GM23248 (cell line): Measurements from ENCODE around the gene ICAM1. TPM values are rescaled to one million over a fixed set of nuclear protein-coding genes. Genes with fewer than 3 reads are reported as not detected.

Source experiments
- DNase-seq: peaks from one replicate; pipeline ENCODE4 v3.0.0-alpha.2; 2015
- H2AFZ ChIP-seq: fragments of 200-600 bp; sonication (generic); 2 replicates; pipeline ENCODE4 v1.6.1; 2016; ENCODE audit warnings: antibody characterized with exemption
- H3F3A ChIP-seq: fragments of 200-600 bp; sonication (generic); 2 replicates; pipeline ENCODE4 v1.6.1; 2016; ENCODE audit warnings: mild to moderate bottlenecking, antibody characterized with exemption, mixed run types; ENCODE audit not compliant: insufficient read depth
- H3K27ac ChIP-seq: fragments of 200-600 bp; sonication (generic); 2 replicates; pipeline ENCODE4 v1.5.1; 2016; ENCODE audit warnings: mild to moderate bottlenecking
- H3K27me3 ChIP-seq: fragments of 200-600 bp; sonication (generic); replicated peaks from 2 replicates; pipeline ENCODE4 v1.6.1; 2016; ENCODE audit warnings: mild to moderate bottlenecking; ENCODE audit not compliant: insufficient read depth
- H3K36me3 ChIP-seq: fragments of 200-600 bp; sonication (generic); 2 replicates; pipeline ENCODE4 v1.6.1; 2016; ENCODE audit warnings: low read depth, mild to moderate bottlenecking
- H3K4me1 ChIP-seq: fragments of 200-600 bp; sonication (generic); 2 replicates; pipeline ENCODE4 v1.6.1; 2016; ENCODE audit warnings: mild to moderate bottlenecking; ENCODE audit not compliant: insufficient read depth
- H3K4me2 ChIP-seq: fragments of 200-600 bp; sonication (generic); one replicate; pipeline ENCODE4 v1.6.1; 2016; ENCODE audit warnings: mild to moderate bottlenecking; ENCODE audit not compliant: unreplicated experiment
- H3K4me3 ChIP-seq: fragments of 200-600 bp; sonication (generic); 2 replicates; pipeline ENCODE4 v1.5.1; 2016; ENCODE audit warnings: mild to moderate bottlenecking
- H3K79me2 ChIP-seq: fragments of 200-600 bp; sonication (generic); 2 replicates; pipeline ENCODE4 v1.6.1; 2016; ENCODE audit warnings: mild to moderate bottlenecking; ENCODE audit not compliant: insufficient read depth
- H3K9ac ChIP-seq: fragments of 200-600 bp; sonication (generic); 2 replicates; pipeline ENCODE4 v1.6.1; 2016; ENCODE audit warnings: mild to moderate bottlenecking
- H3K9me2 ChIP-seq: fragments of 200-600 bp; sonication (generic); 2 replicates; pipeline ENCODE4 v1.6.1; 2016; ENCODE audit warnings: mixed run types, mild to moderate bottlenecking, moderate library complexity; ENCODE audit not compliant: insufficient read depth
- H3K9me3 ChIP-seq: fragments of 200-600 bp; sonication (generic); one replicate; pipeline ENCODE4 v1.6.1; 2017; ENCODE audit warnings: low read depth
- H4K20me1 ChIP-seq: fragments of 200-600 bp; sonication (generic); 2 replicates; pipeline ENCODE4 v1.6.0; 2016; ENCODE audit not compliant: insufficient read depth
- EZH2 ChIP-seq: fragments of 200-600 bp; sonication (generic); IDR thresholded peaks from 2 replicates; pipeline ENCODE4 v1.6.1; 2018; ENCODE audit warnings: antibody characterized with exemption, mild to moderate bottlenecking; ENCODE audit not compliant: insufficient read depth, poor library complexity, severe bottlenecking
- EZH2phosphoT487 ChIP-seq: fragments of 200-600 bp; sonication (generic); IDR thresholded peaks from 2 replicates; pipeline ENCODE4 v1.6.1; 2018; ENCODE audit warnings: antibody characterized with exemption, moderate library complexity, mild to moderate bottlenecking, low read depth; ENCODE audit not compliant: insufficient read depth
- WGBS, 2 experiments: methylation state at CpG; one replicate each; pipeline ENCODE4 v1.1.6; 2015 to 2017; ENCODE audit warnings: low lambda C conversion rate in 2 of 2, low coverage in 1 of 2; ENCODE audit errors: missing lambda C conversion rate in 2 of 2; 5-methylcytosine and 5-hydroxymethylcytosine counted together
- in situ Hi-C: fragments of 300-500 bp; cut with MboI; formaldehyde crosslinking; loops from 2 replicates; pipeline ENCODE4 v1.15.0; 2020
- polyA plus RNA-seq: library from polyadenylated mRNA; unstranded; fragments of >200 nt; fragmentation: Nextera tagmentation; extraction: Ambion mirVana; gene quantifications from 2 replicates; pipeline ENCODE4 v1.2.1, GENCODE V29; 2016
- total RNA-seq: library from RNA; depleted of rRNA; stranded (reverse); fragments of >200 nt; shearing (Covaris generic); gene quantifications from 2 replicates; pipeline ENCODE4 v1.2.3, GENCODE V29; 2014

ICAM1 gene
- total and polyA plus RNA-seq, 2 experiments from 2014 or later: 21.6 to 23.6 TPM

GRCh38 chr19:10320602-10321416 lies 49.9 kb downstream of the ICAM1 start:
- WGBS, 2 experiments: 95 to 96% methylated on average over 12 to 32 of the region's 32 CpGs
- no peak overlapping the region for H3K9ac ChIP-seq
- no peaks in the 10 kb centered on the region for H3K9me3 ChIP-seq
- H3K79me2 ChIP-seq: peaks cover 14% of the 10 kb centered on the region; the same call in 1 of the 2 replicates
- peaks cover 15% of the 10 kb centered on the region; the same call in 1 of the 2 replicates for H3K36me3 ChIP-seq
- in situ Hi-C loops: no loop called here
- H3K27ac ChIP-seq: no peak overlapping the region
- no peak overlapping the region for H3K4me3 ChIP-seq
- no peaks in the 10 kb centered on the region for H3F3A ChIP-seq
- no peaks in the 10 kb centered on the region for H4K20me1 ChIP-seq
- H2AFZ ChIP-seq: no peak overlapping the region
- DNase-seq: no peak
- H3K9me2 ChIP-seq: no peaks in the 10 kb centered on the region
- no peaks in the 10 kb centered on the region for H3K27me3 ChIP-seq
- no peak for TF ChIP-seq EZH2
- TF ChIP-seq EZH2phosphoT487: no peak
- H3K4me2 ChIP-seq: no peak overlapping the region
- H3K4me1 ChIP-seq: 0 out of 2 replicates have a peak, but pooled peaks cover 4% of the 10 kb centered on the region

GRCh38 chr19:10321417-10321797 lies 50.5 kb downstream of the ICAM1 start:
- in situ Hi-C loops: no loop called here
- H3K9ac ChIP-seq: no peak overlapping the region
- peaks cover 16% of the 10 kb centered on the region; the same call in 1 of the 2 replicates for H3K36me3 ChIP-seq
- 93% methylated on average over 11 of the region's 11 CpGs for WGBS, 2 experiments
- no peaks in the 10 kb centered on the region for H3F3A ChIP-seq
- H3K4me3 ChIP-seq: no peak overlapping the region
- no peaks in the 10 kb centered on the region for H3K9me2 ChIP-seq
- H4K20me1 ChIP-seq: no peaks in the 10 kb centered on the region
- no peak for DNase-seq
- H3K79me2 ChIP-seq: peaks cover 20% of the 10 kb centered on the region; the same call in 1 of the 2 replicates
- no peaks in the 10 kb centered on the region for H3K4me1 ChIP-seq
- H3K9me3 ChIP-seq: no peaks in the 10 kb centered on the region
- no peak overlapping the region for H3K27ac ChIP-seq
- H3K4me2 ChIP-seq: no peak overlapping the region
- no peak for TF ChIP-seq EZH2
- no peak for TF ChIP-seq EZH2phosphoT487
- no peaks in the 10 kb centered on the region for H3K27me3 ChIP-seq
- H2AFZ ChIP-seq: no peak overlapping the region

GRCh38 chr19:10321874-10322835 lies 51.2 kb downstream of the ICAM1 start:
- in situ Hi-C loops: no loop called here
- no peak overlapping the region for H3K27ac ChIP-seq
- H3F3A ChIP-seq: no peaks in the 10 kb centered on the region
- 94 to 95% methylated on average over 15 to 19 of the region's 19 CpGs for WGBS, 2 experiments
- H3K9ac ChIP-seq: no peak overlapping the region
- H3K36me3 ChIP-seq: peaks cover 16% of the 10 kb centered on the region; the same call in 1 of the 2 replicates
- DNase-seq: no peak
- TF ChIP-seq EZH2phosphoT487 (no peak), EZH2 (no peak)
- no peak overlapping the region for H3K4me2 ChIP-seq
- H4K20me1 ChIP-seq: no peaks in the 10 kb centered on the region
- H2AFZ ChIP-seq: no peak overlapping the region
- peaks cover 26% of the 10 kb centered on the region; the same call in 1 of the 2 replicates for H3K79me2 ChIP-seq
- no peak overlapping the region for H3K4me3 ChIP-seq
- no peaks in the 10 kb centered on the region for H3K9me2 ChIP-seq
- H3K4me1 ChIP-seq: no peaks in the 10 kb centered on the region
- no peaks in the 10 kb centered on the region for H3K9me3 ChIP-seq
- no peaks in the 10 kb centered on the region for H3K27me3 ChIP-seq

DNA sequence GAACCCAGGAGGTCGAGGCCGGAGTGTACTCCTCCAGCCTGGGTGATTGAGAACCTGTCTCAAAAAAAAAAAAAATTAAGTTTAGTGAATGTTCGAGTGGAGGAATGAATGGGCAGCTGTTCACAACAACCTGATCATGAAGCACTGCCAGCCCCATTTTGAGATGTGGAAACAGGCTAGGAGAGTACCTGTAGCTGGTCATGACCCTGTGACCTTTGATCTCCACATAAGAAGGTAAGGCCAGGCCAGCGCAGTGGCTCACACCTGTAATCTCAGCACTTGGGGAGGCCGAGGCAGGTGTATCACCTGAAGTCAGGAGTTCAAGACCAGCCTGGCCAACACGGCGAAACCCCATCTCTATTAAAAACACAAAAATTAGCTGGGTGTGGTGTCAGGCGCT lies 54.8 kb downstream of the ICAM1 start:
- no peak overlapping the region for H3K4me2 ChIP-seq
- no peaks in the 10 kb centered on the region for H3F3A ChIP-seq
- H3K36me3 ChIP-seq: peaks cover 24% of the 10 kb centered on the region; the same call in 1 of the 2 replicates
- in situ Hi-C loops: no loop called here
- no peaks in the 10 kb centered on the region for H3K4me1 ChIP-seq
- no peak overlapping the region for H3K27ac ChIP-seq
- no peak for DNase-seq
- H3K9me2 ChIP-seq: no peaks in the 10 kb centered on the region
- no peaks in the 10 kb centered on the region for H3K27me3 ChIP-seq
- H3K4me3 ChIP-seq: no peak overlapping the region
- TF ChIP-seq EZH2 (no peak), EZH2phosphoT487 (no peak)
- H3K79me2 ChIP-seq: peaks cover 61% of the 10 kb centered on the region
- no peaks in the 10 kb centered on the region for H4K20me1 ChIP-seq
- WGBS, 2 experiments: 90% methylated on average over 8 of the region's 8 CpGs
- no peaks in the 10 kb centered on the region for H3K9me3 ChIP-seq
- H3K9ac ChIP-seq: no peak overlapping the region
- H2AFZ ChIP-seq: no peak overlapping the region
